Measurements from ENCODE around the gene ZNF219.

The ZNF219 gene

DNA sequence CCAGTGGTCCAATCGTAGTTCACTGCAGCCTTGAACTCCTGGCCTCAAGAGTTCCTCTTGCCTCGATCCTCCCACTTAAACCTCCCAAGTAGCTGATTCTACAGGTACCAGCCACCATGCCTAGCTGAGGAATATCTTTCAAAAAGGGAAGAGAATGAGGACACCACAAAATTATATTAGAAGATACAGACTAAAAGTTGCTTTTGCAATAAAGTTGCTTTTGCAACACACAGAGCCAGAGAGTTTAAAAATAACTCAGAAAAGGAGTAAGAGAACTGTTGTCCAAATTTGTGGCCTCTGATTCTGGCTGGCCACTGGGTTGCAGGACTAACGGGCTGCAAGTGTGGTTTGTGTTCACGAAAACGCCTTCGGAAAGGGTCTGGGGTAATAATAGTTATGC, 22.2 kb upstream of the ZNF219 start:
- TF ChIP-seq, protein P1, sequence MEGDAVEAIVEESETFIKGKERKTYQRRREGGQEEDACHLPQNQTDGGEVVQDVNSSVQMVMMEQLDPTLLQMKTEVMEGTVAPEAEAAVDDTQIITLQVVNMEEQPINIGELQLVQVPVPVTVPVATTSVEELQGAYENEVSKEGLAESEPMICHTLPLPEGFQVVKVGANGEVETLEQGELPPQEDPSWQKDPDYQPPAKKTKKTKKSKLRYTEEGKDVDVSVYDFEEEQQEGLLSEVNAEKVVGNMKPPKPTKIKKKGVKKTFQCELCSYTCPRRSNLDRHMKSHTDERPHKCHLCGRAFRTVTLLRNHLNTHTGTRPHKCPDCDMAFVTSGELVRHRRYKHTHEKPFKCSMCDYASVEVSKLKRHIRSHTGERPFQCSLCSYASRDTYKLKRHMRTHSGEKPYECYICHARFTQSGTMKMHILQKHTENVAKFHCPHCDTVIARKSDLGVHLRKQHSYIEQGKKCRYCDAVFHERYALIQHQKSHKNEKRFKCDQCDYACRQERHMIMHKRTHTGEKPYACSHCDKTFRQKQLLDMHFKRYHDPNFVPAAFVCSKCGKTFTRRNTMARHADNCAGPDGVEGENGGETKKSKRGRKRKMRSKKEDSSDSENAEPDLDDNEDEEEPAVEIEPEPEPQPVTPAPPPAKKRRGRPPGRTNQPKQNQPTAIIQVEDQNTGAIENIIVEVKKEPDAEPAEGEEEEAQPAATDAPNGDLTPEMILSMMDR (IDR thresholded peaks at IDR 0.05; ENCODE audit: low read depth, low read length, missing control alignments): no peak
- no peak for DNase-seq (ENCODE audit: low read depth)

DNA sequence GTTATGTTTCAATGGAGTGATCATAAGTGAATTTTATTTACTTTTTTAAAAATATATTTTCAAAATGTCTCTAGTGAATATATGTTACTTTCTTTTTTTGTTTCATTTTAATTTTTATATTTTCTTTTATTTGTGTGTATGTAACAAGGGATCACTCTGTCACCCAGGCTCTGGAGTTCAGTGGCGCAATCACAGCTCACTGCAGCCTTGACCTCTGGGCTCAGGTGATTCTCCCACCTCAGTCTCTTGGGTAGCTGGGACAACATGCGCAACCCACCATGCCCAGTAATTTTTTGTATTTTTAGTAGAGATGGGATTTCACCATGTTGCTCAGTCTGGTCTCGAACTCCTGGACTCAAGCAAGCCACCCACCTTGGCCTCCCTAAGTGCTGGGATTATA, 20.5 kb upstream of the ZNF219 start:
- H3K4me3 ChIP-seq (ENCODE audit: low read depth, low read length): no peak overlapping the region
- no peak for DNase-seq (ENCODE audit: low read depth)
- TF ChIP-seq, protein P1 (IDR thresholded peaks at IDR 0.05; ENCODE audit: low read depth, low read length, missing control alignments): no peak

More for the DNA sequence above, 22.2 kb upstream of the ZNF219 start:
- H3K4me3 ChIP-seq (ENCODE audit: low read depth, low read length): no peak overlapping the region

DNA sequence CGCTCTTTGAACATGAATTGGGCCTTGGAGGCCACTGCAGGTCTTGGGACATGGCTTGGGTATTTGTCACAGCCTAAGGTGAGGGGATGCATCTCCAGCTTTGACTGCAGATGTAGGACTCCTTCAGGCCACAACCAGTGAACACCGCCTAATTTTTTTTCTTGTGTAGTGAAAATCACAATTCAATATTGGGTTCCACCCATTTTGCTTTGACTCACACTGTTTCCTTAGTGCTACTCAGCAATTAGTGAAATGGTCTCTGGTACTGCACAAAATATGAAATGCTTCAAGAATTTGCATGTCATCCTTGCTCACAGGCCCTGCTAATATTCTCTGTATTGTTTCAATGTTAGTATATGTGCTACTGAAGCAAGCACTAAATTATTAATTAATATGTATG, 14.9 kb upstream of the ZNF219 start:
- TF ChIP-seq, protein P1 (IDR thresholded peaks at IDR 0.05; ENCODE audit: low read depth, low read length, missing control alignments): no peak
- H3K4me3 ChIP-seq (ENCODE audit: low read depth, low read length): no peak overlapping the region
- DNase-seq (ENCODE audit: low read depth): no peak

DNA sequence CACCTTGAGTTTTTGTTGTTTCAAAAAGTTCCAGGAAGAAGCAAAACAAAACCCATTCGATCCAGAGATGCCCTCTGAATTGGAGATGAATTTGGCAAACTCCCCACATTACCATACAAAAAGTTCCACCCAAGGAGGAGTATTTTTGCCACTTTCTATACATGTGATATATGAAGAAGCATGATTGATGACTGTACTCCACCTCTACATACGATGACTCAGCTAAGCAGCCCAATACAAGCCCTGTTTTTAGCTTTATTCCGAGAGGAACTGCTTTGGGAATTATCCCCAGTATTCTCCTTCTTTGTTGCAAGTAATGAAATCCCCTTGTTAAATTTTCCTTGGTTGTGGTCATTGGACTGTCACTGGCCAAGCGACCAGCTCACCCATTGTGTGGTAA, 13.8 kb upstream of the ZNF219 start:
- no peak for DNase-seq (ENCODE audit: low read depth)
- TF ChIP-seq, protein P1 (IDR thresholded peaks at IDR 0.05; ENCODE audit: low read depth, low read length, missing control alignments): no peak
- H3K4me3 ChIP-seq (ENCODE audit: low read depth, low read length): no peak overlapping the region

DNA sequence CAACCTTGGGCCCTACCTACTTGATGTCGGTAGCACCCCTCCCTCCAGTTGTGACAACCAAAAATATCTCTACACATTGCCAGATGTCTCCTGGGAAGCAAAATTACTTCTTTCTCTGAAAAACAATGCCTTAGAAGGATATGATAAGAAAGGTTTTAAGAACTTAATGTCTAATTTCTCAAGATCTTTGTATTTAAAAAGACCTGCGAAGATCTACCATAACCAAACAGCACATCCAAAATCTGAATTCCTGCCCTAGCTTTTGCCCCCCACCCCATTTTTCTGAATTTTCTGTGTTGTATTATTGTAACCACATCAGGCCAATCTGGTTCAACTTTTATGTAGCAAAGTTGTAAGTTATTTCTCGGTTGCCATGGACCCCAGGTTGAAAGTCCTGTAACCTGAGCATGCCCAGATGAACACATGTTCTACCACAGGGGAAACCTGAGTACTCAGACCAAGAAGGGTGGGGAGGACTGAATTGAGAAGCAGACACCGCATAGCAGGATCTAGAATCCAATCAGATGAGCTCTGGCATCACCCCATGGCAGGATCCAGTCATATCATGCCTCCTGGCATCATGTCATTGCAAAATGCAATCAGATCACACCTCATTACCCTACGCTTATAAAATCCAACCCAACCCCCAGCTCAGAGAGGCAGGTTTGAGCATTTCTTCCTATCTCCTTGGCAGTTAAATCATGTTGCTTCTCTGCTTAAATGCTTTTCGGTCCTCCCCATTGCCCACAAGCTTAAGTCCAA, 11.1 kb upstream of the ZNF219 start:
- TF ChIP-seq, protein P1 (IDR thresholded peaks at IDR 0.05; ENCODE audit: low read depth, low read length, missing control alignments): no peak
- no peak overlapping the region for H3K4me3 ChIP-seq (ENCODE audit: low read depth, low read length)
- no peak for DNase-seq (ENCODE audit: low read depth)

DNA sequence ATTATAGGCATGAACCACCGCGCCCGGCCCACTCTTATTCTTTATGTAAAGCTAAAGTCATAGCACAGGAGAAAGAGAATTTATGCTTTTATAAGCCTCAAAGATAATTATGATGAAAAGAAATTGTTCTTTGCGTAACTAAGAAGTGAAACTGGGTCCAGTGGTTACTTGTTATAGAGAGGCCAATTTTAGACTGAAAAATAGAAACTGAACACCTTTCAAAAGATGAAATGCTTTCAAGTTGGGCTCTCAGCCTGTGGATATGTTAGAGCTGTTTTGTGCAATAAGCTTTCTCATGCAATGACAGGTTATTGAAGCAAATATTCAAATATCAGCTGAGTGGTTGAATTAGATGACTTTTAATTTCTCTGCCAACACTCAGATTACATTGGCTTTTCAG, 10.3 kb upstream of the ZNF219 start:
- DNase-seq (ENCODE audit: low read depth): no peak
- TF ChIP-seq, protein P1 (IDR thresholded peaks at IDR 0.05; ENCODE audit: low read depth, low read length, missing control alignments): no peak
- no peak overlapping the region for H3K4me3 ChIP-seq (ENCODE audit: low read depth, low read length)

DNA sequence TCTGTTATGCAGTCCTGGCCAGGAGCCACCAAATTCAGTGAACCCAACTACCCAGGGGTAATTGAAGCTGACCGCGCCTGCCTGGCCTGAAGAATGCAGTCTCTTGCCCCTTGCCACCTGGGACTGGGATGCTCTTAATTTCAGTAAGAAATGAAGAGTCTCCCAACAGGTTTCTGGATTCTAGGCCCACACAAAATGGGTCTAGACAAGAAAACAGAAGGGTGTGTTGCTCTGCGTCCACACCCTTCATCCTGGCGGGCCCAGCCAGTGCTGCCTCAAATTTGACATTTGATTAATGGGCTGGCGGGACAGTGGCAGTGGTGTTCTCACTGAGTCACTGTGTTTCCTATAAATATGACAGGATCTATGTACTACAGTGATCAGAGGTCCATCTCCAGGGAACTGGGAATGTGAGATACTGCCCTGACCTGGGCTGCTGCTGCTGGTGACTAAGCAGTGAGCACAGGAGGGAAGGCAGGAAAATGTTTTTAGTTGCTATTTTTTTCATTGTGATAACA, 8.9 kb upstream of the ZNF219 start:
- no peak for DNase-seq (ENCODE audit: low read depth)
- TF ChIP-seq, protein P1 (IDR thresholded peaks at IDR 0.05; ENCODE audit: low read depth, low read length, missing control alignments): no peak
- H3K4me3 ChIP-seq (ENCODE audit: low read depth, low read length): no peak overlapping the region

Measured in GM12864 (cell line).